GM23248 (cell line): Measurements from ENCODE around the gene MFSD2B. TPM values are rescaled to one million over a fixed set of nuclear protein-coding genes. Genes with fewer than 3 reads are reported as not detected.

Experiments
- DNase-seq: peaks from one replicate; pipeline ENCODE4 v3.0.0-alpha.2; 2015
- H2AFZ ChIP-seq: fragments of 200-600 bp; sonication (generic); 2 replicates; pipeline ENCODE4 v1.6.1; 2016; ENCODE audit warnings: antibody characterized with exemption
- H3F3A ChIP-seq: fragments of 200-600 bp; sonication (generic); 2 replicates; pipeline ENCODE4 v1.6.1; 2016; ENCODE audit warnings: mild to moderate bottlenecking, antibody characterized with exemption, mixed run types; ENCODE audit not compliant: insufficient read depth
- H3K27ac ChIP-seq: fragments of 200-600 bp; sonication (generic); 2 replicates; pipeline ENCODE4 v1.5.1; 2016; ENCODE audit warnings: mild to moderate bottlenecking
- H3K27me3 ChIP-seq: fragments of 200-600 bp; sonication (generic); replicated peaks from 2 replicates; pipeline ENCODE4 v1.6.1; 2016; ENCODE audit warnings: mild to moderate bottlenecking; ENCODE audit not compliant: insufficient read depth
- H3K36me3 ChIP-seq: fragments of 200-600 bp; sonication (generic); 2 replicates; pipeline ENCODE4 v1.6.1; 2016; ENCODE audit warnings: low read depth, mild to moderate bottlenecking
- H3K4me1 ChIP-seq: fragments of 200-600 bp; sonication (generic); 2 replicates; pipeline ENCODE4 v1.6.1; 2016; ENCODE audit warnings: mild to moderate bottlenecking; ENCODE audit not compliant: insufficient read depth
- H3K4me2 ChIP-seq: fragments of 200-600 bp; sonication (generic); one replicate; pipeline ENCODE4 v1.6.1; 2016; ENCODE audit warnings: mild to moderate bottlenecking; ENCODE audit not compliant: unreplicated experiment
- H3K4me3 ChIP-seq: fragments of 200-600 bp; sonication (generic); 2 replicates; pipeline ENCODE4 v1.5.1; 2016; ENCODE audit warnings: mild to moderate bottlenecking
- H3K79me2 ChIP-seq: fragments of 200-600 bp; sonication (generic); 2 replicates; pipeline ENCODE4 v1.6.1; 2016; ENCODE audit warnings: mild to moderate bottlenecking; ENCODE audit not compliant: insufficient read depth
- H3K9ac ChIP-seq: fragments of 200-600 bp; sonication (generic); 2 replicates; pipeline ENCODE4 v1.6.1; 2016; ENCODE audit warnings: mild to moderate bottlenecking
- H3K9me2 ChIP-seq: fragments of 200-600 bp; sonication (generic); 2 replicates; pipeline ENCODE4 v1.6.1; 2016; ENCODE audit warnings: mixed run types, mild to moderate bottlenecking, moderate library complexity; ENCODE audit not compliant: insufficient read depth
- H3K9me3 ChIP-seq: fragments of 200-600 bp; sonication (generic); one replicate; pipeline ENCODE4 v1.6.1; 2017; ENCODE audit warnings: low read depth
- H4K20me1 ChIP-seq: fragments of 200-600 bp; sonication (generic); 2 replicates; pipeline ENCODE4 v1.6.0; 2016; ENCODE audit not compliant: insufficient read depth
- EZH2 ChIP-seq: fragments of 200-600 bp; sonication (generic); IDR thresholded peaks from 2 replicates; pipeline ENCODE4 v1.6.1; 2018; ENCODE audit warnings: antibody characterized with exemption, mild to moderate bottlenecking; ENCODE audit not compliant: insufficient read depth, poor library complexity, severe bottlenecking
- EZH2phosphoT487 ChIP-seq: fragments of 200-600 bp; sonication (generic); IDR thresholded peaks from 2 replicates; pipeline ENCODE4 v1.6.1; 2018; ENCODE audit warnings: antibody characterized with exemption, moderate library complexity, mild to moderate bottlenecking, low read depth; ENCODE audit not compliant: insufficient read depth
- WGBS, 2 experiments: methylation state at CpG; one replicate each; pipeline ENCODE4 v1.1.6; 2015 to 2017; ENCODE audit warnings: low lambda C conversion rate in 2 of 2, low coverage in 1 of 2; ENCODE audit errors: missing lambda C conversion rate in 2 of 2; 5-methylcytosine and 5-hydroxymethylcytosine counted together
- in situ Hi-C: fragments of 300-500 bp; cut with MboI; formaldehyde crosslinking; loops from 2 replicates; pipeline ENCODE4 v1.15.0; 2020
- polyA plus RNA-seq: library from polyadenylated mRNA; unstranded; fragments of >200 nt; fragmentation: Nextera tagmentation; extraction: Ambion mirVana; gene quantifications from 2 replicates; pipeline ENCODE4 v1.2.1, GENCODE V29; 2016
- total RNA-seq: library from RNA; depleted of rRNA; stranded (reverse); fragments of >200 nt; shearing (Covaris generic); gene quantifications from 2 replicates; pipeline ENCODE4 v1.2.3, GENCODE V29; 2014

MFSD2B gene
- total and polyA plus RNA-seq, 2 experiments from 2014 or later: under 0.01 to 0.58 TPM

- no peak overlapping the region for H3K4me2 ChIP-seq
- H3K9ac ChIP-seq: no peak overlapping the region
- in situ Hi-C loops: no loop called here
- no peaks in the 10 kb centered on the region for H3K27me3 ChIP-seq
- WGBS, 2 experiments: 48 to 51% methylated on average over 11 to 12 of the region's 12 CpGs
- no peaks in the 10 kb centered on the region for H3F3A ChIP-seq
- H3K4me1 ChIP-seq: peaks cover 4% of the 10 kb centered on the region; the same call in 1 of the 2 replicates
- no peak overlapping the region for H2AFZ ChIP-seq
- no peaks in the 10 kb centered on the region for H3K36me3 ChIP-seq
- H3K9me2 ChIP-seq: no peaks in the 10 kb centered on the region
- no peak overlapping the region for H3K27ac ChIP-seq
- H3K9me3 ChIP-seq: no peaks in the 10 kb centered on the region
- peak; percentile 63 for DNase-seq
- H3K4me3 ChIP-seq: no peak overlapping the region
- H3K79me2 ChIP-seq: no peaks in the 10 kb centered on the region
- H4K20me1 ChIP-seq: no peaks in the 10 kb centered on the region
- TF ChIP-seq EZH2 (no peak), EZH2phosphoT487 (no peak)
These were observed 14.1 kb downstream of the MFSD2B start for GRCh38 chr2:24024018-24024417.

DNA sequence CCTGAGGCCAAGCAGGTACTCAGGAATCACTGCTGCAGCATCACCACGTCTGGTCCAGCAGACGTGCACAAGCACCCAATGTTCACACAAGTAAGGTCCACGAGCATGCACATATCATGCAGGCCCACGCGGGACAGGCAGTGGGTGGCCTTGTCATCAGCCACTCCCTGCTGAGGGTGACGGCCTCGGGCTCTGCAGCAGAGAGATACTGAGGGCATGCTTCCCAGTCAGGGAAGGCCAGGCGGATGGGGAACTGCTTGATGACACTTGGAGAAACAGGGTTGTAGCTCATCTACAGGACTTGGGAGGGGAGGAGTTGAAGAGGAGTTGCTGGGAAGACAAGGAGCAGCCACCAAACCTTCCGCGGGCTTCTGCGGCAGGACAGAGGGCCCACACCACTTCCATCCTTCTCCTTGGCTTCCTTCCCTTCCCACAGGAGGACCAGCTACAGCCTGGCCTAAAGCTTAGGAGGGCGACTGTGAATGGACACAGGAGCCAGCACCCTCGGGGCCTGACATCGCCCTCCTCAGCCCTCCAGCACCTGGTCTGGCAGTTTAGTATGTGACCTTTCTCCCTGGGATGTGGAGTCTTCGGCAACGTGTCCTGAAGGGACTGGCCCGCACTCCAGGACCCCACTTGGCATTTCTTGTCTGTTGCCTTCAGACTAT, 15.2 kb downstream of the MFSD2B start:
- Histone ChIP-seq H3K4me2 (no peak overlapping the region), H3K9me2 (no peaks in the 10 kb centered on the region), H2AFZ (no peak overlapping the region), H3K9ac (no peak overlapping the region), H3K9me3 (no peaks in the 10 kb centered on the region), H4K20me1 (no peaks in the 10 kb centered on the region), H3F3A (no peaks in the 10 kb centered on the region), H3K27me3 (no peaks in the 10 kb centered on the region), H3K27ac (no peak overlapping the region), H3K4me3 (no peak overlapping the region), H3K79me2 (no peaks in the 10 kb centered on the region), H3K36me3 (0 out of 2 replicates have a peak, but pooled peaks cover 4% of the 10 kb centered on the region), H3K4me1 (peaks cover 4% of the 10 kb centered on the region; the same call in 1 of the 2 replicates)
- whole genome bisulfite sequencing, 2 experiments: 89 to 90% methylated on average over 17 of the region's 17 CpGs
- in situ Hi-C loops: no loop called here
- TF ChIP-seq EZH2phosphoT487 (no peak), EZH2 (no peak)
- DNase-seq: no peak

- Histone ChIP-seq H2AFZ (no peak overlapping the region), H3K9me3 (no peaks in the 10 kb centered on the region), H3K36me3 (peaks cover 4% of the 10 kb centered on the region; the same call in 1 of the 2 replicates), H3K9me2 (no peaks in the 10 kb centered on the region), H4K20me1 (no peaks in the 10 kb centered on the region), H3K4me3 (no peak overlapping the region), H3K27me3 (no peaks in the 10 kb centered on the region), H3K27ac (no peak overlapping the region), H3F3A (no peaks in the 10 kb centered on the region; the same call in 1 of the 2 replicates), H3K9ac (no peak overlapping the region), H3K4me2 (no peak overlapping the region), H3K79me2 (no peaks in the 10 kb centered on the region), H3K4me1 (peaks cover 8% of the 10 kb centered on the region; the same call in 1 of the 2 replicates)
- WGBS, 2 experiments: 40 to 46% methylated on average over 2 of the region's 2 CpGs
- no peak for TF ChIP-seq EZH2phosphoT487
- no peak for TF ChIP-seq EZH2
- in situ Hi-C loops: no loop called here
- no peak for DNase-seq
These were observed 16.3 kb downstream of the MFSD2B start for GRCh38 chr2:24026233-24026632.

DNA sequence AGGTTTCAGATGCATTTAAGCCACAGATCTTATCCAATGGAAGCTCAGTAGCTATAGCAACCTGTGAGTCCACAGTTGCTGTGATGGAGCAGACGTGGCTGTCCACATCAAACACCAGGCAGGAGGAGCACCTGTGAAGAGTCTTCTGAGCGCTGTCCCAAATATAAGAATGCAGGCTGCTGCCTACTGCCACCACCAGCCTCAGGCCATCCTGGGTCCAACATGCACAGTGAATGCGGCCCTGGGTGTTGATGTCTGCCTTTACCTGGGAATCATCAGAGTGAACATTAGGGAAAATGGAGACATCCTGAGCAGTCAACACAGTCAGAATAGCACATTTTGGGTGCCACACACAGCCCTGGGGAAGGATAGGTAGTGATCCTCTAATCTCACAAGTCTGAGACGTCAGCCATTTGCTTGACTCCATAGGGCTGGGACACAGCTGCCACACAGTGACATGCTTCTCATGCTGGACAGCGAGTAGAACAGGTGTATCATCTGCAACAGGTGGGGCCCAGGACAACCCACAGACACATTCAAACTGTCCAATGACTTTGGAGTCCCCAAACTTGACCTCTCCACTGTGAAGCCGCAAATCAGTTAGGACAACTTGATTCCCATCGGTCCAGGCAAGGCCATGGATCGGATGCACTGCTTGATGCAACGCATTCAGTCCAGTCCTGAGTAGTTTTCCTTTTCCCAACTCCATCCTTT, 29.1 kb downstream of the MFSD2B start:
- TF ChIP-seq EZH2 (no peak), EZH2phosphoT487 (no peak)
- peaks cover 46% of the 10 kb centered on the region for H3K79me2 ChIP-seq
- no peak for DNase-seq
- H3K9ac ChIP-seq: no peak overlapping the region
- no peaks in the 10 kb centered on the region for H3K4me1 ChIP-seq
- H4K20me1 ChIP-seq: no peaks in the 10 kb centered on the region
- no peak overlapping the region for H3K4me3 ChIP-seq
- H3K4me2 ChIP-seq: no peak overlapping the region
- H3K27ac ChIP-seq: no peak overlapping the region
- 97 to 99% methylated on average over 9 of the region's 9 CpGs for WGBS, 2 experiments
- no peak overlapping the region for H2AFZ ChIP-seq
- no peaks in the 10 kb centered on the region for H3K9me3 ChIP-seq
- H3F3A ChIP-seq: no peaks in the 10 kb centered on the region
- in situ Hi-C loops: no loop called here
- H3K36me3 ChIP-seq: peaks cover 19% of the 10 kb centered on the region; the same call in 1 of the 2 replicates
- H3K9me2 ChIP-seq: no peaks in the 10 kb centered on the region
- H3K27me3 ChIP-seq: no peaks in the 10 kb centered on the region
